ENCODE measurements around the gene NR1D2.
"Not testable (repeated sequence)": the region's sequence is repeated elsewhere in the genome, so short reads cannot be mapped to it uniquely, and the experiment has no call there.

NR1D2 gene

GRCh38 chr3:23944861-23945662 lies at the start of gene NR1D2:
Gene NR1D2, plus strand, starts transcription at chr3:23945286. Its CDS starts 293 bp downstream, at chr3:23945579.
- DNase-seq (ENCODE audit: low read depth in 1 of 2, low spot score in 1 of 2), result peak; percentile 67 to 73

GRCh38 chr3:23900744-23901143 lies 44.3 kb upstream of the NR1D2 start:
- DNase-seq (ENCODE audit: low read depth in 1 of 2, low spot score in 1 of 2), result no peak

- no peak for DNase-seq (ENCODE audit: low read depth in 1 of 2, low spot score in 1 of 2)
Observed at GRCh38 chr3:23904545-23904944, 40.5 kb upstream of the NR1D2 start.

- no peak for DNase-seq (ENCODE audit: low read depth in 1 of 2, low spot score in 1 of 2)
Observed at GRCh38 chr3:23909341-23909740, 35.7 kb upstream of the NR1D2 start.

GRCh38 chr3:23911397-23911796 lies 33.7 kb upstream of the NR1D2 start:
- DNase-seq (ENCODE audit: low read depth in 1 of 2, low spot score in 1 of 2), result no peak

- not testable (repeated sequence) for DNase-seq (ENCODE audit: low read depth in 1 of 2, low spot score in 1 of 2)
Observed at GRCh38 chr3:23912335-23912734, 32.8 kb upstream of the NR1D2 start.

GRCh38 chr3:23913182-23913581 lies 31.9 kb upstream of the NR1D2 start:
- no peak for DNase-seq (ENCODE audit: low read depth in 1 of 2, low spot score in 1 of 2)

GRCh38 chr3:23913873-23914743 lies 31.0 kb upstream of the NR1D2 start:
- DNase-seq (ENCODE audit: low read depth in 1 of 2, low spot score in 1 of 2), result no peak

GRCh38 chr3:23915537-23916108 lies 29.5 kb upstream of the NR1D2 start:
- no peak for DNase-seq (ENCODE audit: low read depth in 1 of 2, low spot score in 1 of 2)

GRCh38 chr3:23916152-23916885 lies 28.8 kb upstream of the NR1D2 start:
- no peak for DNase-seq (ENCODE audit: low read depth in 1 of 2, low spot score in 1 of 2)

- peak; percentile 91 to 94 for DNase-seq (ENCODE audit: low read depth in 1 of 2, low spot score in 1 of 2)
Observed at GRCh38 chr3:23916886-23917678, 28.0 kb upstream of the NR1D2 start, which contains the start of the genes NKIRAS1 and RPL15. Gene NKIRAS1, minus strand, starts transcription at chr3:23916990. Its CDS starts 6,086 bp downstream, at chr3:23910904. Gene RPL15, plus strand, starts transcription at chr3:23917132. Its CDS starts 728 bp downstream, at chr3:23917860.

GRCh38 chr3:23917679-23918303 lies 27.3 kb upstream of the NR1D2 start:
- DNase-seq (ENCODE audit: low read depth in 1 of 2, low spot score in 1 of 2), result not testable (repeated sequence)

GRCh38 chr3:23918331-23918730 lies 26.8 kb upstream of the NR1D2 start:
- not testable (repeated sequence) for DNase-seq (ENCODE audit: low read depth in 1 of 2, low spot score in 1 of 2)

- no peak for DNase-seq (ENCODE audit: low read depth in 1 of 2, low spot score in 1 of 2)
Observed at GRCh38 chr3:23919628-23920027, 25.5 kb upstream of the NR1D2 start.

- DNase-seq (ENCODE audit: low read depth in 1 of 2, low spot score in 1 of 2), result no peak
Observed at GRCh38 chr3:23920151-23920655, 24.9 kb upstream of the NR1D2 start.

- DNase-seq (ENCODE audit: low read depth in 1 of 2, low spot score in 1 of 2), result no peak
Observed at GRCh38 chr3:23921052-23921511, 24.0 kb upstream of the NR1D2 start.

- DNase-seq (ENCODE audit: low read depth in 1 of 2, low spot score in 1 of 2), result no peak
Observed at GRCh38 chr3:23923786-23924185, 21.3 kb upstream of the NR1D2 start.

GRCh38 chr3:23926246-23926645 lies 18.8 kb upstream of the NR1D2 start:
- no peak for DNase-seq (ENCODE audit: low read depth in 1 of 2, low spot score in 1 of 2)

- DNase-seq (ENCODE audit: low read depth in 1 of 2, low spot score in 1 of 2), result no peak
Observed at GRCh38 chr3:23926736-23927135, 18.4 kb upstream of the NR1D2 start.

Data from activated T-helper 1 cell treated with anti-CD3 and anti-CD28 coated beads, Interleukin-2, amount 50 U/mL, for 16 hours (primary cell).